Suprapubic skin (tissue), 4 donors: Measurements from ENCODE around the gene LRRC42. TPM values are rescaled to one million over a fixed set of nuclear protein-coding genes. Genes with fewer than 3 reads are reported as not detected.
"Not testable (repeated sequence)": the region's sequence is repeated elsewhere in the genome, so short reads cannot be mapped to it uniquely, and the experiment has no call there.

Source experiments
- DNase-seq, 2 donors: peaks; one replicate each; pipeline ENCODE4 v3.0.0-alpha.2; 2019; ENCODE audit warnings: low spot score in 2 of 2
- H3K27ac ChIP-seq: fragments of 200-600 bp; sonication (generic); one replicate; pipeline ENCODE4 v1.5.1; 2019
- H3K27me3 ChIP-seq: fragments of 200-600 bp; sonication (generic); one replicate; pipeline ENCODE4 v1.5.1; 2019
- H3K36me3 ChIP-seq: fragments of 200-600 bp; sonication (generic); one replicate; pipeline ENCODE4 v1.5.1; 2019
- H3K4me1 ChIP-seq: fragments of 200-600 bp; sonication (generic); one replicate; pipeline ENCODE4 v1.5.1; 2019
- H3K4me3 ChIP-seq: fragments of 200-600 bp; sonication (generic); one replicate; pipeline ENCODE4 v1.5.1; 2019; ENCODE audit warnings: mild to moderate bottlenecking
- H3K9me3 ChIP-seq: fragments of 200-600 bp; sonication (generic); one replicate; pipeline ENCODE4 v1.5.1; 2019
- CTCF ChIP-seq, 2 donors: fragments of 200-600 bp in 1 of 2; fragments of 450-650 bp in 1 of 2; sonication (generic) in 1 of 2; IDR thresholded peaks; one replicate each; pipeline ENCODE4 v1.5.1; 2016 to 2019; ENCODE audit warnings: antibody characterized with exemption in 2 of 2, mild to moderate bottlenecking in 1 of 2, moderate library complexity in 1 of 2
- EP300 ChIP-seq: sonication (generic); formaldehyde crosslinking; IDR thresholded peaks from one replicate; pipeline ENCODE4 v1.6.1; 2017; ENCODE audit warnings: antibody characterized with exemption
- POLR2A ChIP-seq, 2 donors: fragments of 450-650 bp; IDR thresholded peaks; one replicate each; pipeline ENCODE4 v1.6.1; 2017; ENCODE audit warnings: antibody characterized with exemption in 2 of 2, mild to moderate bottlenecking in 2 of 2, moderate library complexity in 2 of 2
- POLR2AphosphoS5 ChIP-seq, 3 donors: sonication (generic); formaldehyde crosslinking; IDR thresholded peaks; one replicate each; pipeline ENCODE4 v1.6.1; 2017; ENCODE audit warnings: antibody characterized with exemption in 3 of 3
- WGBS: methylation state at CpG from one replicate; pipeline ENCODE4 v1.1.5; 2018; 5-methylcytosine and 5-hydroxymethylcytosine counted together
- total RNA-seq, 4 donors: library from RNA; depleted of rRNA; stranded (reverse); fragments of >200 nt; gene quantifications; one replicate each; pipeline ENCODE4 v1.1.0, GENCODE V29; 2016

The LRRC42 gene
- total RNA-seq, 4 donors from 2014 or later, result 22.2 to 31.1 (median 28.3) TPM

- H3K27me3 ChIP-seq, result no peaks in the 10 kb centered on the region
- no peak for DNase-seq
- no peaks in the 10 kb centered on the region for H3K4me1 ChIP-seq
- no peak for TF ChIP-seq CTCF (IDR thresholded peaks at IDR 0.05)
- TF ChIP-seq POLR2AphosphoS5 (IDR thresholded peaks at IDR 0.05), result no peak
- no peak for TF ChIP-seq POLR2A (IDR thresholded peaks at IDR 0.05)
- TF ChIP-seq EP300, result no peak
- peaks cover 82% of the 10 kb centered on the region for H3K36me3 ChIP-seq
- WGBS, result 86% methylated on average over 4 of the region's 4 CpGs
- no peak overlapping the region for H3K4me3 ChIP-seq
- no peak overlapping the region for H3K27ac ChIP-seq
- no peaks in the 10 kb centered on the region for H3K9me3 ChIP-seq
Observed at GRCh38 chr1:53963460-53963859, 17.3 kb downstream of the LRRC42 start.

DNA sequence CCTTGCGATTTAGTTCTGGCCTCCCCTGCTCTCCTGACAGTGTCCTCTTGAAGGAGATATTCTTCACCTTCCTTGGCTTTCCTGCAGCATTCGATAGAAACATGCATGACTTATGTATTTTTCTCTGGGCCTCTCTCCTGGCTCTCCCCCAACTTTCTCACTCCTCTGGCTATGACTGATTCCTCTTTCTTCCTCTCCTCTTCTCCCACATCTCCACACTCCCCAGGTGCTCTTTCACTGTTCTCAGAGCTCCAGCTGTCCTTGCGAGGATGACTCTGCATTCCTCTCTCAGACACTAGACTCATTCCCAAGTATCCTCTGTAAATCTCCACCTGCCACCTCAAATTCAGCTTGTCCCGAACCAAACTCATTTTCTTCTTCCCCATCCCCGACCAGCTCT lies 18.0 kb downstream of the LRRC42 start:
- peaks cover 84% of the 10 kb centered on the region for H3K36me3 ChIP-seq
- 76% methylated on average over 5 of the region's 5 CpGs for WGBS

DNA sequence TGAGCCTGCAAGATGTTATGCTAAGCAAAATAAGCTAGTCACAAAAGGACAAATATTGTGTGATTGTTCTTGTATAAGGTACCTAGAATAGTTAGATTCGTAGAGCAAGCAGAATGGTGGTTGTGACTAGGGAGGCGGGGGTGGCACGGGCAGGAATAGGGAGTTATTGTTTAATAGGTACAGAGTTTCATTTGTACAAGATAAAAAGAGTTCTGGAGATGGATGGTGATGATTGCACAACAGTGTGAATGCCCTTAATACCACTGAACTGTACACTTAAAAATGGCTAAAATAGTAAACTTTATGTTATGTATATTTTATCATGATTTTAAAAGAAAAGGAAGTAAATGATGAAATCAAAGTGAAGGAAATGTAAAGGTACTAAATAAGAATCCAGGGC lies 20.6 kb downstream of the LRRC42 start:
- TF ChIP-seq POLR2AphosphoS5 (IDR thresholded peaks at IDR 0.05), result no peak
- TF ChIP-seq POLR2A (IDR thresholded peaks at IDR 0.05), result no peak
- TF ChIP-seq EP300, result no peak
- TF ChIP-seq CTCF (IDR thresholded peaks at IDR 0.05), result no peak
- WGBS, result 85% methylated on average over 3 of the region's 3 CpGs
- Histone ChIP-seq H3K27me3 (no peaks in the 10 kb centered on the region), H3K4me1 (no peaks in the 10 kb centered on the region), H3K4me3 (no peak overlapping the region), H3K36me3 (peaks cover 83% of the 10 kb centered on the region), H3K27ac (no peak overlapping the region), H3K9me3 (no peaks in the 10 kb centered on the region)
- no peak for DNase-seq

More for the DNA sequence above, 18.0 kb downstream of the LRRC42 start:
- TF ChIP-seq POLR2A (IDR thresholded peaks at IDR 0.05) (no peak), EP300 (no peak), POLR2AphosphoS5 (IDR thresholded peaks at IDR 0.05) (no peak), CTCF (IDR thresholded peaks at IDR 0.05) (no peak)
- Histone ChIP-seq H3K27me3 (no peaks in the 10 kb centered on the region), H3K4me3 (no peak overlapping the region), H3K9me3 (no peaks in the 10 kb centered on the region), H3K27ac (no peak overlapping the region), H3K4me1 (no peaks in the 10 kb centered on the region)
- DNase-seq, result no peak

GRCh38 chr1:53967409-53968124 lies 21.4 kb downstream of the LRRC42 start:
- no peaks in the 10 kb centered on the region for H3K9me3 ChIP-seq
- TF ChIP-seq POLR2A (IDR thresholded peaks at IDR 0.05) (no peak), POLR2AphosphoS5 (IDR thresholded peaks at IDR 0.05) (no peak), EP300 (no peak), CTCF (IDR thresholded peaks at IDR 0.05) (no peak)
- H3K27me3 ChIP-seq, result no peaks in the 10 kb centered on the region
- DNase-seq, result no peak
- H3K27ac ChIP-seq, result no peak overlapping the region
- no peak overlapping the region for H3K4me3 ChIP-seq
- H3K4me1 ChIP-seq, result no peaks in the 10 kb centered on the region
- peaks cover 75% of the 10 kb centered on the region for H3K36me3 ChIP-seq
- 92% methylated on average over 7 of the region's 7 CpGs for WGBS

DNA sequence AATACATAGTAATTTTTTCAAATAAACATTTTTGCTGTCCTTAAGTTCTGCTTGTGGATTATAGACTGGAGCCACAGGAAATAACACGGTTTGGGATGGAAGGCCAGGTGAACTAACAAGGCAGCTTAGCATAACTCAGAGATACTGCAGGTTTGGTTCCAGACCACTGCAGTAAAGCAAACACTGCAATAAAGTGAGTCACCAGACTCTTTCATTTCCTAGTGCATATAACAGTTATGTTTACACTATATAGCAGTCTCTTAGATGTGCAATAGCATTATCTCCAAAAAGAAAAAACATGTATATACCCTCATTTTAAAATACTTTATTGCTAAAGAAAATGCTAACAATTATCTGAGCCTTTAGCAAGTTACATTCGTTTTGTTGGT lies 22.0 kb downstream of the LRRC42 start:
- Histone ChIP-seq H3K27ac (no peak overlapping the region), H3K27me3 (no peaks in the 10 kb centered on the region), H3K36me3 (peaks cover 70% of the 10 kb centered on the region), H3K4me3 (no peak overlapping the region), H3K9me3 (no peaks in the 10 kb centered on the region), H3K4me1 (no peaks in the 10 kb centered on the region)
- no peak for TF ChIP-seq EP300
- no peak for TF ChIP-seq CTCF (IDR thresholded peaks at IDR 0.05)
- no peak for TF ChIP-seq POLR2AphosphoS5 (IDR thresholded peaks at IDR 0.05)
- TF ChIP-seq POLR2A (IDR thresholded peaks at IDR 0.05), result no peak
- 87% methylated on average over 2 of the region's 2 CpGs for WGBS
- no peak for DNase-seq

DNA sequence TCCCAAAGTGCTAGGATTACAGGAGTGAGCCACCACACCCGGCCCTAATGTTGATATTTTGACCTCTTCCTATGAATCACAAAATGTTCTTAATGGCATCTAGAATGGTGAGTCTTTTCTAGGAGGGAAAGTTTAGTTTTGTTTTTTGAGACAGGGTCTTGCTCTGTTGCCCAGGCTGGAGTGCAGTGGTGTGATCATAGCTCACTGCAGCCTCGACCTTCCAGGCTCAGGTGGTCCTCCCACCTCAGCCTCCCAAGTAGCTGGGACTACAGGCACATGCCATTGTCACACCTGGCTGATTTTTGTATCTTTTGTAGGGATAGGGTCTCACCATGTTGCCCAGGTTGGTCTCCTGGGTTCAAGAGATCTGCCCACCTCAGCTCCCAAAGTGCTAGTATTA lies 23.2 kb downstream of the LRRC42 start:
- H3K4me1 ChIP-seq, H3K27me3 ChIP-seq, H3K4me3 ChIP-seq, DNase-seq, H3K9me3 ChIP-seq, H3K27ac ChIP-seq: not testable (repeated sequence)
- WGBS, result 100% methylated on average over 2 of the region's 2 CpGs
- H3K36me3 ChIP-seq, result peaks cover 58% of the 10 kb centered on the region
